ENCODE data around the gene YPEL2. TPM values are rescaled to one million over a fixed set of nuclear protein-coding genes. Genes with fewer than 3 reads are reported as not detected.
A peak's percentile ranks its signal among the peaks of the same experiment; 100 is the strongest.

Gene YPEL2
- total and polyA plus RNA-seq, 2 donors (not counting 1 experiment from before 2014, with no cell fraction given): 20.7 to 51.8 TPM

GRCh38 chr17:59355702-59356325 is 24.4 kb downstream of the YPEL2 start:
- no peak for TF ChIP-seq EZH2 (IDR thresholded peaks at IDR 0.05; ENCODE audit: borderline replicate concordance, insufficient read depth, low read depth, low read length, poor library complexity, severe bottlenecking)
- TF ChIP-seq, protein P1, sequence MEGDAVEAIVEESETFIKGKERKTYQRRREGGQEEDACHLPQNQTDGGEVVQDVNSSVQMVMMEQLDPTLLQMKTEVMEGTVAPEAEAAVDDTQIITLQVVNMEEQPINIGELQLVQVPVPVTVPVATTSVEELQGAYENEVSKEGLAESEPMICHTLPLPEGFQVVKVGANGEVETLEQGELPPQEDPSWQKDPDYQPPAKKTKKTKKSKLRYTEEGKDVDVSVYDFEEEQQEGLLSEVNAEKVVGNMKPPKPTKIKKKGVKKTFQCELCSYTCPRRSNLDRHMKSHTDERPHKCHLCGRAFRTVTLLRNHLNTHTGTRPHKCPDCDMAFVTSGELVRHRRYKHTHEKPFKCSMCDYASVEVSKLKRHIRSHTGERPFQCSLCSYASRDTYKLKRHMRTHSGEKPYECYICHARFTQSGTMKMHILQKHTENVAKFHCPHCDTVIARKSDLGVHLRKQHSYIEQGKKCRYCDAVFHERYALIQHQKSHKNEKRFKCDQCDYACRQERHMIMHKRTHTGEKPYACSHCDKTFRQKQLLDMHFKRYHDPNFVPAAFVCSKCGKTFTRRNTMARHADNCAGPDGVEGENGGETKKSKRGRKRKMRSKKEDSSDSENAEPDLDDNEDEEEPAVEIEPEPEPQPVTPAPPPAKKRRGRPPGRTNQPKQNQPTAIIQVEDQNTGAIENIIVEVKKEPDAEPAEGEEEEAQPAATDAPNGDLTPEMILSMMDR (IDR thresholded peaks at IDR 0.05): no peak
- H3K27ac Mint-ChIP-seq: peak overlapping the region; percentile 33
- H3K27me3 ChIP-seq (replicated peaks in 1 of 4; ENCODE audit: control extremely low read depth in 1 of 4, control insufficient read depth in 3 of 4, insufficient read depth in 4 of 4, low read length in 3 of 4): no peaks in the 10 kb centered on the region
- CTCF ChIA-PET: interaction anchor here (0.6 to 3.9 kb wide), 7 partner anchors 13 to 85 kb away, joined by 3 to 14 read pairs (median 3); no protein-coding TSS in a partner anchor
- no peak for DNase-seq
- peaks cover 0 to 6% (median 5%) of the 10 kb centered on the region in 3 donors for H3K9me3 ChIP-seq (ENCODE audit: control extremely low read depth in 1 of 3, control insufficient read depth in 2 of 3, insufficient read depth in 1 of 3, low read length in 2 of 3)
- peaks cover 0 to 38% of the 10 kb centered on the region in 2 experiments for H3K36me3 ChIP-seq (replicated peaks in 1 of 2; ENCODE audit: control extremely low read depth in 1 of 2, control insufficient read depth in 1 of 2, extremely low read depth in 1 of 2, insufficient read depth in 2 of 2, low read length in 1 of 2)
- ATAC-seq (ENCODE audit: low read depth): no peak
- H3K4me1 ChIP-seq (ENCODE audit: control insufficient read depth in 2 of 2, insufficient read depth in 2 of 2, low read length in 2 of 2): peaks cover 40 to 48% of the 10 kb centered on the region in 2 donors
- no peak overlapping the region for H2AFZ ChIP-seq (ENCODE audit: insufficient read depth, low read depth, low read length, poor library complexity, severe bottlenecking)
- H3K4me3 ChIP-seq (ENCODE audit: control extremely low read depth in 1 of 5, extremely low read depth in 1 of 5, insufficient read depth in 1 of 5, low read depth in 2 of 5, low read length in 4 of 5): no peak overlapping the region
- no peaks in the 10 kb centered on the region for H3K9me3 Mint-ChIP-seq (ENCODE audit: insufficient read depth)
- no peak overlapping the region for H3K4me2 ChIP-seq (replicated peaks; ENCODE audit: low read depth, low read length, poor library complexity, severe bottlenecking)
- WGBS (ENCODE audit: insufficient coverage): 93% methylated on average over 3 of the region's 4 CpGs
- POLR2A ChIA-PET: interaction anchor here (0.5 to 1.3 kb wide), 2 partner anchors 15 to 532 kb away, joined by 3 to 4 read pairs; no protein-coding TSS in a partner anchor
- intact Hi-C loops (cut with micrococcal nuclease): no loop called here
- H3K9ac ChIP-seq (ENCODE audit: low read length): no peak overlapping the region
- H3K4me1 Mint-ChIP-seq: peaks cover 73% of the 10 kb centered on the region
- peaks cover 21% of the 10 kb centered on the region for H4K20me1 ChIP-seq (ENCODE audit: control insufficient read depth, insufficient read depth, low read length, poor library complexity, severe bottlenecking)
- H3K27me3 Mint-ChIP-seq: no peaks in the 10 kb centered on the region
- H3K27ac ChIP-seq (ENCODE audit: low read length in 2 of 2): peak overlapping the region in 1 of 2 donors; percentile 16
- H3K79me2 ChIP-seq (ENCODE audit: control insufficient read depth, insufficient read depth, low read length): peaks cover 92% of the 10 kb centered on the region
- no peak overlapping the region for H3K4me3 Mint-ChIP-seq

Data from B cell (primary cell).